HG03135 (cell line): Measurements from ENCODE around the gene NANOS2.
"Not testable (repeated sequence)": the region's sequence is repeated elsewhere in the genome, so short reads cannot be mapped to it uniquely, and the experiment has no call there.

ENCODE experiments used
- ATAC-seq: cut with Tn5 transposase; IDR thresholded peaks from one replicate; pipeline ENCODE4 v1.9.1; 2021; ENCODE audit warnings: mild to moderate bottlenecking, moderate library complexity; ENCODE audit not compliant: unreplicated experiment

The NANOS2 gene

GRCh38 chr19:45878043-45878794, 36.4 kb downstream of the NANOS2 start:
- ATAC-seq, result no peak

GRCh38 chr19:45876411-45877197, 38.0 kb downstream of the NANOS2 start:
- ATAC-seq, result no peak

- no peak for ATAC-seq
Measured at GRCh38 chr19:45876161-45876410, 38.5 kb downstream of the NANOS2 start.

- ATAC-seq, result no peak
Measured at GRCh38 chr19:45874620-45874966, 40.0 kb downstream of the NANOS2 start.

- ATAC-seq, result no peak
Measured at GRCh38 chr19:45873219-45873772, 41.3 kb downstream of the NANOS2 start.

GRCh38 chr19:45872095-45872919, 42.3 kb downstream of the NANOS2 start:
- ATAC-seq, result no peak

- ATAC-seq, result no peak
Measured at GRCh38 chr19:45870798-45871197, 43.8 kb downstream of the NANOS2 start.

- not testable (repeated sequence) for ATAC-seq
Measured at GRCh38 chr19:45867241-45867640, 47.3 kb downstream of the NANOS2 start.

- ATAC-seq, result no peak
Measured at GRCh38 chr19:45866400-45867176, 48.0 kb downstream of the NANOS2 start.

GRCh38 chr19:45865269-45865948, 49.2 kb downstream of the NANOS2 start:
- ATAC-seq, result no peak

- ATAC-seq, result no peak
Measured at GRCh38 chr19:45864629-45865082, 49.9 kb downstream of the NANOS2 start.

- ATAC-seq, result no peak
Measured at GRCh38 chr19:45863840-45864628, 50.5 kb downstream of the NANOS2 start, which contains the start of gene FOXA3. FOXA3 (plus strand) TSS chr19:45864326; CDS start chr19:45864457, 131 bp downstream.

GRCh38 chr19:45863335-45863839, 51.2 kb downstream of the NANOS2 start:
- no peak for ATAC-seq
